ENCODE measurements around the gene SCN9A.

- no peak for TF ChIP-seq POLR2AphosphoS5 (IDR thresholded peaks at IDR 0.05; ENCODE audit: low read depth, low read length)
- no peak for TF ChIP-seq CTCF (IDR thresholded peaks at IDR 0.05 in 2 of 3, conservative IDR thresholded peaks at IDR 0.05 in 1 of 3; ENCODE audit: borderline replicate concordance in 1 of 3, insufficient read depth in 1 of 3, low read depth in 2 of 3, low read length in 2 of 3)
- TF ChIP-seq REST (IDR thresholded peaks at IDR 0.05; ENCODE audit: low read depth): no peak
- TF ChIP-seq POLR2A (IDR thresholded peaks at IDR 0.05; ENCODE audit: borderline replicate concordance, extremely low read depth, insufficient read depth, insufficient read length): no peak
- TF ChIP-seq CBX3 (IDR thresholded peaks at IDR 0.05; ENCODE audit: low read depth): no peak
- no peak for TF ChIP-seq ZNF274 (IDR thresholded peaks at IDR 0.05; ENCODE audit: low read depth, low read length)
Observed at GRCh38 chr2:166329465-166329864, 46.3 kb downstream of the SCN9A start.
